HepG2 (cell line): Measurements from ENCODE around the gene OR9A2. TPM values are rescaled to one million over a fixed set of nuclear protein-coding genes. Genes with fewer than 3 reads are reported as not detected.

Source experiments
- ATAC-seq: fragments of 200-7000 bp; cut with Tn5 transposase; 3 replicates; pipeline ENCODE4 v1.9.1; 2020; ENCODE audit warnings: mild to moderate bottlenecking, moderate library complexity
- BruUV-seq: library from RNA; stranded (reverse); fragments of 400-500 nt; replicated peaks from 2 replicates; lab custom pipeline; 2021; lab: Mats Ljungman, UMichigan
- CTCF ChIA-PET: fragments of 300-600 bp; formaldehyde crosslinking; extraction: SDS; loops from one replicate; lab custom pipeline; 2021; ENCODE audit warnings: low total read pairs, inconsistent platforms, low intra/inter-chr PET ratio; lab: Yijun Ruan, JAX
- POLR2A ChIA-PET: fragments of 350-600 bp; sonication (Branson Sonifier 250); formaldehyde crosslinking; loops from one replicate; lab custom pipeline; 2020; ENCODE audit warnings: antibody characterized with exemption, inconsistent platforms; lab: Yijun Ruan, JAX
- DNase-seq: peaks from one replicate; pipeline ENCODE4 v3.0.0-alpha.2; 2015; ENCODE audit warnings: low spot score
- FAIRE-seq: peaks from 3 replicates; lab custom pipeline; 2011; peaks lifted over from hg19 to GRCh38; lab: Jason Lieb, UNC
- H2AFZ ChIP-seq: one replicate; pipeline ENCODE4 v1.6.1; 2011; ENCODE audit warnings: low read length, inconsistent platforms
- H3K27ac ChIP-seq: fragments of 300-600 bp; 3 replicates; pipeline ENCODE4 v1.8.0; 2011; ENCODE audit warnings: mixed run types, mild to moderate bottlenecking, mixed read lengths, low read length, inconsistent platforms; ENCODE audit not compliant: insufficient read depth; ENCODE audit errors: extremely low read length
- H3K27me3 ChIP-seq, 2 experiments: fragments of 200-600 bp in 1 of 2; 2 replicates in 1 of 2; 3 replicates in 1 of 2; pipeline versions ENCODE4 v1.6.0 to v1.8.0; 2011; ENCODE audit warnings: low read length in 2 of 2, mild to moderate bottlenecking in 2 of 2, moderate library complexity in 2 of 2, inconsistent platforms in 1 of 2; ENCODE audit not compliant: insufficient read depth in 2 of 2, control insufficient read depth in 1 of 2
- H3K36me3 ChIP-seq, 2 experiments: fragments of 200-600 bp in 1 of 2; replicated peaks in 1 of 2; 2 replicates in 1 of 2; 3 replicates in 1 of 2; pipeline versions ENCODE4 v1.5.1 to v1.8.0; 2011; ENCODE audit warnings: low read length in 2 of 2, inconsistent platforms in 1 of 2; ENCODE audit not compliant: insufficient read depth in 2 of 2, control insufficient read depth in 1 of 2
- H3K4me1 ChIP-seq: 2 replicates; pipeline ENCODE4 v1.5.1; 2012; ENCODE audit warnings: low read length, inconsistent platforms; ENCODE audit not compliant: insufficient read depth
- H3K4me2 ChIP-seq: 2 replicates; pipeline ENCODE4 v1.6.0; 2011; ENCODE audit warnings: low read depth, low read length, inconsistent platforms
- H3K4me3 ChIP-seq, 3 experiments: fragments of 200-600 bp in 1 of 3; sonication (generic), shearing (Covaris generic) in 1 of 3; replicated peaks in 1 of 3; 2 replicates each; pipeline ENCODE4 v1.5.1; 2011 to 2016; ENCODE audit warnings: low read length in 3 of 3, inconsistent platforms in 2 of 3, low read depth in 2 of 3, mild to moderate bottlenecking in 2 of 3, control low read depth in 1 of 3, mixed read lengths in 1 of 3; ENCODE audit not compliant: insufficient read depth in 1 of 3
- H3K79me2 ChIP-seq: one replicate; pipeline ENCODE4 v1.6.1; 2011; ENCODE audit warnings: low read length, inconsistent platforms; ENCODE audit not compliant: insufficient read depth
- H3K9ac ChIP-seq: 2 replicates; pipeline ENCODE4 v1.6.0; 2011; ENCODE audit warnings: mild to moderate bottlenecking, low read depth, low read length, inconsistent platforms; ENCODE audit not compliant: insufficient read depth
- H3K9me3 ChIP-seq: 2 replicates; pipeline ENCODE4 v1.5.1; 2012; ENCODE audit warnings: mild to moderate bottlenecking, low read length
- H4K20me1 ChIP-seq: 2 replicates; pipeline ENCODE4 v1.6.0; 2011; ENCODE audit warnings: inconsistent platforms, mild to moderate bottlenecking, low read length, moderate library complexity; ENCODE audit not compliant: insufficient read depth
- PHF21A ChIP-seq: sonication (generic); formaldehyde crosslinking; IDR thresholded peaks from 2 replicates; pipeline ENCODE4 v1.5.0; 2020; ENCODE audit warnings: mild to moderate bottlenecking, missing genetic modification reagents
- WGBS: methylation state at CpG from one replicate; pipeline ENCODE4 v1.1.6; 2017; ENCODE audit warnings: low lambda C conversion rate; 5-methylcytosine and 5-hydroxymethylcytosine counted together
- in situ Hi-C: cut with HindIII; loops from 2 replicates; pipeline ENCODE4 v1.10.0; 2017; ENCODE audit warnings: low pct_unique_long_range_greater_than_20kb; ENCODE audit not compliant: extremely low pct_ligation_motif_present
- intact Hi-C: fragments of 100-400 bp; cut with micrococcal nuclease; formaldehyde crosslinking; loops from one replicate; pipeline ENCODE4 v1.10.0; 2022; ENCODE audit not compliant: unreplicated experiment
- polyA plus RNA-seq, 8 experiments: library from polyadenylated mRNA; depleted of rRNA in 3 of 8; stranded (reverse) in 7 of 8; unstranded in 1 of 8; fragments of >200 nt; fragmentation: Illumina TruSeq in 4 of 8; extraction: Trizol in 4 of 8; gene quantifications; 2 replicates each; pipeline versions ENCODE4 v1.2.1 to v1.2.3, GENCODE V29; 2011 to 2016; ENCODE audit warnings: low read depth in 4 of 8, missing spikeins in 1 of 8, mixed read lengths in 1 of 8; ENCODE audit not compliant: insufficient read depth in 1 of 8
- total RNA-seq, 5 experiments: library from RNA; depleted of rRNA; stranded (reverse); fragments of >200 nt; fragmentation: Illumina TruSeq; extraction: Trizol; gene quantifications; 2 replicates each; pipeline ENCODE4 v1.2.3, GENCODE V29; 2016; ENCODE audit warnings: low read depth in 1 of 5
- TF ChIP-seq, protein P1 (sequence below): sonication (generic); formaldehyde crosslinking; IDR thresholded peaks from 2 replicates; pipeline ENCODE4 v1.5.0; 2020; ENCODE audit warnings: missing genetic modification reagents
- TF ChIP-seq, protein P2 (sequence below), 2 experiments: sonication (generic) in 1 of 2; formaldehyde crosslinking in 1 of 2; IDR thresholded peaks; 2 replicates each; pipeline versions ENCODE4 v1.4.0 to v1.6.1; 2018 to 2020; ENCODE audit warnings: missing genetic modification reagents in 2 of 2, borderline replicate concordance in 1 of 2, low read depth in 1 of 2, mild to moderate bottlenecking in 1 of 2, missing biosample characterization in 1 of 2
- TF ChIP-seq, protein P3 (sequence below): sonication (generic); formaldehyde crosslinking; IDR thresholded peaks from 2 replicates; pipeline ENCODE4 v1.4.0; 2020; ENCODE audit warnings: missing genetic modification reagents
- TF ChIP-seq, protein P4 (sequence below): sonication (generic); formaldehyde crosslinking; IDR thresholded peaks from 2 replicates; pipeline ENCODE4 v1.5.0; 2020; ENCODE audit warnings: missing genetic modification reagents

The OR9A2 gene
- total and polyA plus RNA-seq, 2 of the 13 experiments (the other 11 are each of a cell fraction or from before 2014, with no cell fraction given): not detected

DNA sequence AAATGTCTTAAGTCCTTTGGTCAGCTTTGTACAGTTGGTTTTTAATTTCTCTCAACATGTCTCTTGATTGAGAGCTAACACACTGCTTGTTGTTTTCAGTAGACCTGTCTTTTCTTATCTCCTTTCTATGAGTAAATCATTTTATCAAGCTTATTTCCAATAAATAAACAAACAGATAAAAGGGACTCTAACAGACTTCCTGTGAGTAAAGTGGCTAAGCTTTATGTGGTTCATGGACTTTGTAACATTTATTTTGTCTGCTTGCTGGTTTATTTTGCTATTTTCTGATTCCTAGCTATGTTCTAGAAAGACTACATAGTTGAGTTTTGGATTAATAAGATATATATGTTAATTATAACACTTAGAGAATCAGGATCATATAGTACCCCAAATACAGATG lies 27.1 kb downstream of the OR9A2 start (continued):
- TF ChIP-seq, protein P1, sequence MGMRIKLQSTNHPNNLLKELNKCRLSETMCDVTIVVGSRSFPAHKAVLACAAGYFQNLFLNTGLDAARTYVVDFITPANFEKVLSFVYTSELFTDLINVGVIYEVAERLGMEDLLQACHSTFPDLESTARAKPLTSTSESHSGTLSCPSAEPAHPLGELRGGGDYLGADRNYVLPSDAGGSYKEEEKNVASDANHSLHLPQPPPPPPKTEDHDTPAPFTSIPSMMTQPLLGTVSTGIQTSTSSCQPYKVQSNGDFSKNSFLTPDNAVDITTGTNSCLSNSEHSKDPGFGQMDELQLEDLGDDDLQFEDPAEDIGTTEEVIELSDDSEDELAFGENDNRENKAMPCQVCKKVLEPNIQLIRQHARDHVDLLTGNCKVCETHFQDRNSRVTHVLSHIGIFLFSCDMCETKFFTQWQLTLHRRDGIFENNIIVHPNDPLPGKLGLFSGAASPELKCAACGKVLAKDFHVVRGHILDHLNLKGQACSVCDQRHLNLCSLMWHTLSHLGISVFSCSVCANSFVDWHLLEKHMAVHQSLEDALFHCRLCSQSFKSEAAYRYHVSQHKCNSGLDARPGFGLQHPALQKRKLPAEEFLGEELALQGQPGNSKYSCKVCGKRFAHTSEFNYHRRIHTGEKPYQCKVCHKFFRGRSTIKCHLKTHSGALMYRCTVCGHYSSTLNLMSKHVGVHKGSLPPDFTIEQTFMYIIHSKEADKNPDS (CRISPR knock-in tag): no peak
- TF ChIP-seq, protein P2, sequence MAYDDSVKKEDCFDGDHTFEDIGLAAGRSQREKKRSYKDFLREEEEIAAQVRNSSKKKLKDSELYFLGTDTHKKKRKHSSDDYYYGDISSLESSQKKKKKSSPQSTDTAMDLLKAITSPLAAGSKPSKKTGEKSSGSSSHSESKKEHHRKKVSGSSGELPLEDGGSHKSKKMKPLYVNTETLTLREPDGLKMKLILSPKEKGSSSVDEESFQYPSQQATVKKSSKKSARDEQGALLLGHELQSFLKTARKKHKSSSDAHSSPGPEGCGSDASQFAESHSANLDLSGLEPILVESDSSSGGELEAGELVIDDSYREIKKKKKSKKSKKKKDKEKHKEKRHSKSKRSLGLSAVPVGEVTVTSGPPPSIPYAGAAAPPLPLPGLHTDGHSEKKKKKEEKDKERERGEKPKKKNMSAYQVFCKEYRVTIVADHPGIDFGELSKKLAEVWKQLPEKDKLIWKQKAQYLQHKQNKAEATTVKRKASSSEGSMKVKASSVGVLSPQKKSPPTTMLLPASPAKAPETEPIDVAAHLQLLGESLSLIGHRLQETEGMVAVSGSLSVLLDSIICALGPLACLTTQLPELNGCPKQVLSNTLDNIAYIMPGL (CRISPR knock-in tag; IDR thresholded peaks at IDR 0.05; ENCODE audit: borderline replicate concordance in 1 of 2, low read depth in 1 of 2): no peak
- TF ChIP-seq, protein P3, sequence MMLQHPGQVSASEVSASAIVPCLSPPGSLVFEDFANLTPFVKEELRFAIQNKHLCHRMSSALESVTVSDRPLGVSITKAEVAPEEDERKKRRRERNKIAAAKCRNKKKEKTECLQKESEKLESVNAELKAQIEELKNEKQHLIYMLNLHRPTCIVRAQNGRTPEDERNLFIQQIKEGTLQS (CRISPR knock-in tag): no peak
- TF ChIP-seq, protein P4, sequence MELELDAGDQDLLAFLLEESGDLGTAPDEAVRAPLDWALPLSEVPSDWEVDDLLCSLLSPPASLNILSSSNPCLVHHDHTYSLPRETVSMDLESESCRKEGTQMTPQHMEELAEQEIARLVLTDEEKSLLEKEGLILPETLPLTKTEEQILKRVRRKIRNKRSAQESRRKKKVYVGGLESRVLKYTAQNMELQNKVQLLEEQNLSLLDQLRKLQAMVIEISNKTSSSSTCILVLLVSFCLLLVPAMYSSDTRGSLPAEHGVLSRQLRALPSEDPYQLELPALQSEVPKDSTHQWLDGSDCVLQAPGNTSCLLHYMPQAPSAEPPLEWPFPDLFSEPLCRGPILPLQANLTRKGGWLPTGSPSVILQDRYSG (CRISPR knock-in tag): no peak
- TF ChIP-seq, all 625 proteins: peak for 0

DNA sequence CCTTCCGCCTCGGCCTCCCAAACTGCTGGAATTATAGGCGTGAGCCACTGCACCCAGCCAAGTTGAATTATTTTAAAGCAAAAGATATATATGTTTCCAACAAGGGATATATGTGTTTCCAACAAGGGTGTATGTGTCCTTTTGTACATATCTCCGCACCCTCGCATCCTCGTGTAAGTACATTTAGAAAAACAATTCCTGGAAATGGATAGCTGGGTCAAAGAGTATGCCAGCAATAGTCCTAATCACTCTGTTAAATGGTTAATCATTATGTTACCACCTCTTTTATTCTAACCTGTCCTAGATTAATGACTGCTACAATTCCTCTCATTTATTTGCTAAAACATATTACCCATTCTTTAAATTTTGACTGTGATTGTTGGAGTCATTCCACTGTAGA lies 28.0 kb downstream of the OR9A2 start:
- in situ Hi-C loops: no loop called here
- Histone ChIP-seq H3K36me3 (no peaks in the 10 kb centered on the region), H3K79me2 (no peaks in the 10 kb centered on the region), H3K27me3 (no peaks in the 10 kb centered on the region), H2AFZ (no peak overlapping the region), H3K27ac (no peak overlapping the region), H3K4me1 (no peaks in the 10 kb centered on the region), H4K20me1 (no peaks in the 10 kb centered on the region), H3K4me2 (no peak overlapping the region), H3K9ac (no peak overlapping the region), H3K9me3 (0 out of 2 replicates have a peak, but pooled peaks cover 8% of the 10 kb centered on the region)
- FAIRE-seq (no peak), ATAC-seq (no peak), DNase-seq (no peak)
- POLR2A ChIA-PET: no interaction called here
- intact Hi-C loops: no loop called here
- BruUV-seq: no TSS peak
- CTCF ChIA-PET: no interaction called here
- WGBS: 54% methylated on average over 6 of the region's 6 CpGs
- TF ChIP-seq PHF21A (CRISPR knock-in tag): no peak
- TF ChIP-seq, all 625 proteins: peak for 0
- H3K4me3 ChIP-seq: no peak overlapping the region
